ENCODE measurements around the gene LRRFIP2.

The LRRFIP2 gene

GRCh38 chr3:37017683-37018082, 156.7 kb downstream of the LRRFIP2 start:
- no peak for DNase-seq

DNA sequence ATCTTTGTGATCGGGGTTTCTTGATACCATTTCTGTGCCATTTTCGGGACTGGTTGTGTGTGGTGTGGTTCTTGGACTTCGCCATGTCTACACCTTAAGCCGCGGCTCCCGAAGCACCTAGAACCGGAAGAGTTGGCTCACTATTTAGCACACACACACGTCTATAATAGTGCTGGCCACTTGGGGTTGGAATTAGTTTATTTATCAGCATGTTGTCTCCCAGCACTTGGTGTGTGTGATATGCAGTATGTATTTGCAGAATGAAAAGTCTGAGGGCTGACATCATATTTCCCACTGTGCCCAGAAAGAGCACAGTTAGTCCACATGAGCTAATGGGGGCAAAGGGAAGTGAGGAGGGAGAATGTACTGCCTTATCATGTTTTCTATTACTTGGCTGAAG, 157.5 kb downstream of the LRRFIP2 start:
- DNase-seq = no peak

GRCh38 chr3:37015642-37016041, 158.7 kb downstream of the LRRFIP2 start:
- DNase-seq = no peak

- DNase-seq = no peak
These were observed 159.8 kb downstream of the LRRFIP2 start for GRCh38 chr3:37014620-37015019.
